Measurements from ENCODE around the gene PRAMEF1.

The PRAMEF1 gene

GRCh38 chr1:12754738-12755137 lies 36.5 kb upstream of the PRAMEF1 start:
- Histone ChIP-seq H3K27ac (ENCODE audit: extremely low read depth, low read depth, low read length) (no peak overlapping the region), H3K36me3 (ENCODE audit: control insufficient read depth in 2 of 2, insufficient read depth in 1 of 2, low read length in 2 of 2) (no peaks in the 10 kb centered on the region), H3K4me3 (ENCODE audit: low read depth, low read length) (no peak overlapping the region), H3K4me1 (ENCODE audit: control insufficient read depth, insufficient read depth, low read length) (no peaks in the 10 kb centered on the region), H3K9me3 (ENCODE audit: control insufficient read depth, insufficient read depth, low read depth, low read length) (no peaks in the 10 kb centered on the region)
- POLR2A ChIA-PET, result no interaction called here
- CTCF ChIA-PET, result no interaction called here
- TF ChIP-seq ZSCAN4 (tag by site-specific recombination; IDR thresholded peaks at IDR 0.05) (no peak), ZNF184 (tag by site-specific recombination; IDR thresholded peaks at IDR 0.05) (no peak), PRDM6 (tag by site-specific recombination; IDR thresholded peaks at IDR 0.05) (no peak), SETDB1 (IDR thresholded peaks at IDR 0.05; ENCODE audit: insufficient read length, low read length) (no peak), MYNN (tag by site-specific recombination; IDR thresholded peaks at IDR 0.05; ENCODE audit: borderline replicate concordance) (no peak), ZNF48 (tag by site-specific recombination; IDR thresholded peaks at IDR 0.05) (no peak), ZNF791 (tag by site-specific recombination; IDR thresholded peaks at IDR 0.05) (no peak), YY1 (tag by site-specific recombination; IDR thresholded peaks at IDR 0.05) (no peak), BCL11A (tag by site-specific recombination; IDR thresholded peaks at IDR 0.05; ENCODE audit: low read depth) (no peak), ZNF223 (tag by site-specific recombination; IDR thresholded peaks at IDR 0.05) (no peak), ZNF26 (tag by site-specific recombination; IDR thresholded peaks at IDR 0.05) (no peak), INSM2 (tag by site-specific recombination; IDR thresholded peaks at IDR 0.05) (no peak), OVOL3 (tag by site-specific recombination; IDR thresholded peaks at IDR 0.05) (no peak), ZNF645 (tag by site-specific recombination; IDR thresholded peaks at IDR 0.05) (no peak), ZNF280D (tag by site-specific recombination; IDR thresholded peaks at IDR 0.05) (no peak), ZSCAN16 (tag by site-specific recombination; IDR thresholded peaks at IDR 0.05) (no peak), ZSCAN5A (tag by site-specific recombination; IDR thresholded peaks at IDR 0.05) (no peak), BCL6B (tag by site-specific recombination; IDR thresholded peaks at IDR 0.05) (no peak), ZXDB (tag by site-specific recombination; IDR thresholded peaks at IDR 0.05) (no peak), PATZ1 (tag by site-specific recombination; IDR thresholded peaks at IDR 0.05) (no peak)
